Stimulated activated naive B cell treated with anti-CD40 and anti-IgM and Interleukin-4, amounts not matched to agents 10 μg/mL and 1 μg/mL and 100 μg/mL, for 72 hours (primary cell): Measurements from ENCODE around the gene KIF20B.
A peak's percentile ranks its signal among the peaks of the same experiment; 100 is the strongest.

Source experiments
- ATAC-seq, 2 donors: fragments of 150-1000 bp; cut with Tn5 transposase; replicated peaks; 2 replicates each; pipeline ENCODE4 v1.10.0; 2021; ENCODE audit warnings: moderate library complexity in 1 of 2
- DNase-seq: peaks from one replicate; pipeline ENCODE4 v3.0.0; 2021
- H3K27ac Mint-ChIP-seq: one replicate; pipeline ENCODE4 v1.8.0; 2022; ENCODE audit warnings: mild to moderate bottlenecking, mixed read lengths
- H3K27me3 Mint-ChIP-seq, 2 donors: one replicate each; pipeline ENCODE4 v1.8.0; 2022; ENCODE audit warnings: mixed read lengths in 2 of 2
- H3K36me3 Mint-ChIP-seq, 2 donors: one replicate each; pipeline ENCODE4 v1.8.0; 2022; ENCODE audit warnings: mixed read lengths in 2 of 2, mild to moderate bottlenecking in 1 of 2
- H3K4me1 Mint-ChIP-seq, 2 donors: one replicate each; pipeline ENCODE4 v1.8.0; 2022; ENCODE audit warnings: mixed read lengths in 2 of 2, mild to moderate bottlenecking in 1 of 2
- H3K4me3 Mint-ChIP-seq, 2 donors: one replicate each; pipeline ENCODE4 v1.8.0; 2022; ENCODE audit warnings: mild to moderate bottlenecking in 2 of 2, mixed read lengths in 2 of 2, moderate library complexity in 1 of 2
- H3K9me3 Mint-ChIP-seq, 2 donors: one replicate each; pipeline ENCODE4 v1.8.0; 2022; ENCODE audit warnings: mixed read lengths in 2 of 2, mild to moderate bottlenecking in 1 of 2

KIF20B gene, protein sequence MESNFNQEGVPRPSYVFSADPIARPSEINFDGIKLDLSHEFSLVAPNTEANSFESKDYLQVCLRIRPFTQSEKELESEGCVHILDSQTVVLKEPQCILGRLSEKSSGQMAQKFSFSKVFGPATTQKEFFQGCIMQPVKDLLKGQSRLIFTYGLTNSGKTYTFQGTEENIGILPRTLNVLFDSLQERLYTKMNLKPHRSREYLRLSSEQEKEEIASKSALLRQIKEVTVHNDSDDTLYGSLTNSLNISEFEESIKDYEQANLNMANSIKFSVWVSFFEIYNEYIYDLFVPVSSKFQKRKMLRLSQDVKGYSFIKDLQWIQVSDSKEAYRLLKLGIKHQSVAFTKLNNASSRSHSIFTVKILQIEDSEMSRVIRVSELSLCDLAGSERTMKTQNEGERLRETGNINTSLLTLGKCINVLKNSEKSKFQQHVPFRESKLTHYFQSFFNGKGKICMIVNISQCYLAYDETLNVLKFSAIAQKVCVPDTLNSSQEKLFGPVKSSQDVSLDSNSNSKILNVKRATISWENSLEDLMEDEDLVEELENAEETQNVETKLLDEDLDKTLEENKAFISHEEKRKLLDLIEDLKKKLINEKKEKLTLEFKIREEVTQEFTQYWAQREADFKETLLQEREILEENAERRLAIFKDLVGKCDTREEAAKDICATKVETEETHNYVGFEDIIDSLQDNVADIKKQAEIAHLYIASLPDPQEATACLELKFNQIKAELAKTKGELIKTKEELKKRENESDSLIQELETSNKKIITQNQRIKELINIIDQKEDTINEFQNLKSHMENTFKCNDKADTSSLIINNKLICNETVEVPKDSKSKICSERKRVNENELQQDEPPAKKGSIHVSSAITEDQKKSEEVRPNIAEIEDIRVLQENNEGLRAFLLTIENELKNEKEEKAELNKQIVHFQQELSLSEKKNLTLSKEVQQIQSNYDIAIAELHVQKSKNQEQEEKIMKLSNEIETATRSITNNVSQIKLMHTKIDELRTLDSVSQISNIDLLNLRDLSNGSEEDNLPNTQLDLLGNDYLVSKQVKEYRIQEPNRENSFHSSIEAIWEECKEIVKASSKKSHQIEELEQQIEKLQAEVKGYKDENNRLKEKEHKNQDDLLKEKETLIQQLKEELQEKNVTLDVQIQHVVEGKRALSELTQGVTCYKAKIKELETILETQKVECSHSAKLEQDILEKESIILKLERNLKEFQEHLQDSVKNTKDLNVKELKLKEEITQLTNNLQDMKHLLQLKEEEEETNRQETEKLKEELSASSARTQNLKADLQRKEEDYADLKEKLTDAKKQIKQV (N-terminal part only)

GRCh38 chr10:89701242-89702120 lies at the start of gene KIF20B:
KIF20B (plus strand) TSS chr10:89701590; CDS start chr10:89705295, 3,705 bp downstream.
- Mint-ChIP-seq H3K36me3 (peaks cover 0 to 1% of the 10 kb centered on the region in 2 donors), H3K4me1 (peaks cover 6 to 25% of the 10 kb centered on the region in 2 donors), H3K27ac (peak within 1 kb of the TSS; percentile 97), H3K27me3 (no peaks in the 10 kb centered on the region), H3K4me3 (peak within 1 kb of the TSS; percentile 93 to 97), H3K9me3 (no peaks in the 10 kb centered on the region)
- ATAC-seq: peak; percentile 97 to 98
- peak; percentile 96 for DNase-seq

GRCh38 chr10:89651916-89652573 lies 49.3 kb upstream of the KIF20B start:
- Mint-ChIP-seq H3K9me3 (peaks cover 10% of the 10 kb centered on the region in 2 donors), H3K27me3 (no peaks in the 10 kb centered on the region), H3K27ac (no peak overlapping the region), H3K4me1 (peaks cover 18 to 27% of the 10 kb centered on the region in 2 donors), H3K4me3 (no peak overlapping the region), H3K36me3 (peaks cover 8 to 10% of the 10 kb centered on the region in 2 donors)
- DNase-seq (no peak), ATAC-seq (peak; percentile 91 to 93)

- no peak overlapping the region for H3K27ac Mint-ChIP-seq
- H3K4me3 Mint-ChIP-seq: no peak overlapping the region
- ATAC-seq (no peak), DNase-seq (no peak)
- H3K4me1 Mint-ChIP-seq: peaks cover 18 to 27% of the 10 kb centered on the region in 2 donors
- no peaks in the 10 kb centered on the region for H3K27me3 Mint-ChIP-seq
- H3K36me3 Mint-ChIP-seq: peaks cover 8 to 10% of the 10 kb centered on the region in 2 donors
- H3K9me3 Mint-ChIP-seq: peaks cover 10% of the 10 kb centered on the region in 2 donors
Measured at GRCh38 chr10:89652806-89653370, 48.5 kb upstream of the KIF20B start.

DNA sequence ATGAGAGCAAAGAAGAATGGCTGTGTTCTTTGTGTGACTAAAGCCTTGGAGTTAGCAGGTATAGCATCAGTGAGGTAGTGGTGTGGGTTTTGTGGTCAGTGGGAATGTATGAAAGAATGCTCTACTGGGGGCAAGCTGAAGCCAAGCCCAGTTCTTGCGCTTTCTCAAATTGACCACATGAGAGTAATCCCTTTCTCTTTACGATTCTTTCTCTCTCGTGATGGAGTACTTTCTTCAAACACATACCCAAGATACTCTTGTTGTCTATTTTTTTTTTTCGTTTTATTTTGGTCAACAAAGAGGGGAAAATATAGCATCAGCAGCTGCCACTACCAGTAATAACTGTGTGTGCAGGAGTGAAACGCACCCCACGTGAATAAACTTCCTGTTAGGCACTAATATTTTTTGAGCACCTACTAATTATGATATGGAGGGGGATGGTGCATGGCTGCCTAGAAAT lies 48.0 kb upstream of the KIF20B start:
- H3K27me3 Mint-ChIP-seq: no peaks in the 10 kb centered on the region
- peaks cover 18 to 27% of the 10 kb centered on the region in 2 donors for H3K4me1 Mint-ChIP-seq
- ATAC-seq (no peak), DNase-seq (no peak)
- H3K9me3 Mint-ChIP-seq: peaks cover 10% of the 10 kb centered on the region in 2 donors
- H3K4me3 Mint-ChIP-seq: no peak overlapping the region
- peaks cover 8 to 10% of the 10 kb centered on the region in 2 donors for H3K36me3 Mint-ChIP-seq
- no peak overlapping the region for H3K27ac Mint-ChIP-seq

DNA sequence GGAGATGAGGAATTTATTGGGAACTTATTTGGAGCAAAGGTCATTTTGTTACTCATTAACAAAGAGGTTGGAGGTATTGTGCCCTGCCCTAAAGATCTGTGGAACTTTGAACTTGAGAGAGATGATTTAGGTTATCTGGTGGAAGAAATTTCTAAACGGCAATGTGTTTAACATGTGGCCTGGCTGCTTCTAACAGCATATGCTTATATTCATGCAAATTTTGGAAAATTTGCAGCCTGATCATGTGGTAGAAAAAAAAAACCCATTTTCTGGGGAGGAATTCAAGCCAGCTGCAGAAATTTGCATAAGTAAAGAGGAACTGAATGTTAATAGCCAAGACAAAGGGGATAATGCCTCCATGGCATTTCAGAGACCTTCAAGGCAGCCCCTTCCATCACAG lies 45.7 kb upstream of the KIF20B start:
- H3K4me3 Mint-ChIP-seq: no peak overlapping the region
- peaks cover 19 to 27% of the 10 kb centered on the region in 2 donors for H3K4me1 Mint-ChIP-seq
- H3K27me3 Mint-ChIP-seq: no peaks in the 10 kb centered on the region
- no peak overlapping the region for H3K27ac Mint-ChIP-seq
- DNase-seq (no peak), ATAC-seq (peak; percentile 23 to 26)
- peaks cover 10% of the 10 kb centered on the region in 2 donors for H3K9me3 Mint-ChIP-seq
- peaks cover 8 to 10% of the 10 kb centered on the region in 2 donors for H3K36me3 Mint-ChIP-seq

- DNase-seq (no peak), ATAC-seq (no peak)
- H3K27ac Mint-ChIP-seq: no peak overlapping the region
- no peaks in the 10 kb centered on the region for H3K27me3 Mint-ChIP-seq
- H3K4me3 Mint-ChIP-seq: no peak overlapping the region
- H3K36me3 Mint-ChIP-seq: peaks cover 7 to 10% of the 10 kb centered on the region in 2 donors
- peaks cover 10% of the 10 kb centered on the region in 2 donors for H3K9me3 Mint-ChIP-seq
- H3K4me1 Mint-ChIP-seq: peaks cover 17 to 24% of the 10 kb centered on the region in 2 donors
Measured at GRCh38 chr10:89657302-89657701, 44.1 kb upstream of the KIF20B start.

- Mint-ChIP-seq H3K4me3 (no peak overlapping the region), H3K36me3 (peaks cover 6 to 9% of the 10 kb centered on the region in 2 donors), H3K27me3 (no peaks in the 10 kb centered on the region), H3K4me1 (peaks cover 5 to 10% of the 10 kb centered on the region in 2 donors), H3K9me3 (peaks cover 8 to 10% of the 10 kb centered on the region in 2 donors), H3K27ac (no peak overlapping the region)
- DNase-seq (no peak), ATAC-seq (no peak)
Measured at GRCh38 chr10:89659143-89660131, 42.0 kb upstream of the KIF20B start.

- H3K36me3 Mint-ChIP-seq: no peaks in the 10 kb centered on the region
- no peak for ATAC-seq
- H3K4me3 Mint-ChIP-seq: no peak overlapping the region
- H3K27me3 Mint-ChIP-seq: no peaks in the 10 kb centered on the region
- DNase-seq: no peak
- H3K9me3 Mint-ChIP-seq: no peaks in the 10 kb centered on the region
- no peak overlapping the region for H3K27ac Mint-ChIP-seq
- peaks cover 0 to 1% of the 10 kb centered on the region in 2 donors for H3K4me1 Mint-ChIP-seq
Measured at GRCh38 chr10:89662596-89662995, 38.8 kb upstream of the KIF20B start.

DNA sequence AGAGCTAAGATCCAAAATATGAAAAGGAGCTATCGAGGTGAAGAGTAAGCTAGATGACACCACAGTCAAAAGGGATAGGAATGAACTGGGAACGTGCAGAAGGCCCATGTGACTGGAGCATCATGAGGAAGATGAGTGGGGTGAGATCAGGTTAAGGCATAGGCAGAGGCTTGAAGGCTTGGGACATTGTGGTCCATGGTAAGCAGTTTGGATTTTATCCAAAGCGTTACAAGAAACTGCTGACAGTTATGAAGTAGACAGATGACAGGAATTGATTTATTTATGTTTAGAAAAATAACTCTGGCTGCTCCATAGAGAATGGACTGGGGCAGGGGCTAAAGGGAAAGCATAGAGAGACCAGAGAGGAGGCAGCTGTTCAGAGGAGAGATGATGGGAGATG lies 38.2 kb upstream of the KIF20B start:
- Mint-ChIP-seq H3K4me3 (no peak overlapping the region), H3K27me3 (no peaks in the 10 kb centered on the region), H3K36me3 (no peaks in the 10 kb centered on the region), H3K27ac (no peak overlapping the region), H3K9me3 (no peaks in the 10 kb centered on the region), H3K4me1 (peaks cover 0 to 1% of the 10 kb centered on the region in 2 donors)
- DNase-seq: no peak
- ATAC-seq: no peak

DNA sequence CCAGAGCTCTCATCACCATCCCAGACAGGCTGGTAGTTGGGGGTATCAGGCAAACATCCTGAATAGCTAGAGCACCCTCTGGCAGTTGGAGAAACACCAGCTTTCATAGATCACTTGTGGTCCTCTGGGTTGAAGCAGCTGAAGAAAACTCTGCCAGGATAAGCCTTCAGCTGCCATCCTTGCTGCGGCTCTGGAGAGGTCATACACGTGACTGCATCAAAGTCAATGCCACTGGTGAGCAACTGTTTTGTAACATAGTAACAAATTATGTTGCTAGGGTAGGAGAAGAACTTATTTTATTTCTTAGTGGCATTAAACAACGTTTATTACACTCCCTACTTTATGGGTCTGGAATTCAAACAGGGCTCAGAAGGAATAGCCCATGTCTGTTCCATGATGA lies 37.2 kb upstream of the KIF20B start:
- no peaks in the 10 kb centered on the region for H3K36me3 Mint-ChIP-seq
- H3K4me3 Mint-ChIP-seq: no peak overlapping the region
- H3K9me3 Mint-ChIP-seq: no peaks in the 10 kb centered on the region

GRCh38 chr10:89665302-89665701 lies 36.1 kb upstream of the KIF20B start:
- H3K27ac Mint-ChIP-seq: no peak overlapping the region
- no peaks in the 10 kb centered on the region for H3K36me3 Mint-ChIP-seq
- H3K9me3 Mint-ChIP-seq: no peaks in the 10 kb centered on the region

More for the DNA sequence above, 37.2 kb upstream of the KIF20B start:
- no peaks in the 10 kb centered on the region for H3K4me1 Mint-ChIP-seq
- DNase-seq (no peak), ATAC-seq (no peak)
- H3K27ac Mint-ChIP-seq: no peak overlapping the region
- H3K27me3 Mint-ChIP-seq: no peaks in the 10 kb centered on the region

More at GRCh38 chr10:89665302-89665701, 36.1 kb upstream of the KIF20B start:
- no peaks in the 10 kb centered on the region for H3K4me1 Mint-ChIP-seq
- DNase-seq (no peak), ATAC-seq (no peak)
- peaks cover 1 to 2% of the 10 kb centered on the region in 2 donors for H3K27me3 Mint-ChIP-seq
- no peak overlapping the region for H3K4me3 Mint-ChIP-seq
